T-cell (primary cell): ENCODE results near the gene KCTD17. TPM values are rescaled to one million over a fixed set of nuclear protein-coding genes. Genes with fewer than 3 reads are reported as not detected.

Experiments
- ATAC-seq, 4 experiments: fragments of 200-7000 bp in 3 of 4; fragments of 150-1000 bp in 1 of 4; cut with Tn5 transposase; replicated peaks in 1 of 4; 1 replicate in 3 of 4; 2 replicates in 1 of 4; pipeline ENCODE4 v1.10.0; 2021; ENCODE audit warnings: moderate library complexity in 3 of 4, mild to moderate bottlenecking in 2 of 4, moderate number of reproducible peaks in 1 of 4
- CTCF ChIA-PET, 2 donors: fragments of 300-600 bp; sonication (Branson Sonifier 250); formaldehyde crosslinking; loops; one replicate each; lab custom pipeline; 2022; ENCODE audit warnings: antibody characterized with exemption in 2 of 2; lab: Charles Lee
- POLR2A ChIA-PET, 2 donors: fragments of 300-600 bp; sonication (Branson Sonifier 250); formaldehyde crosslinking; loops; one replicate each; lab custom pipeline; 2022; ENCODE audit warnings: antibody characterized with exemption in 2 of 2; lab: Charles Lee
- DNase-seq, 35 experiments: peaks; one replicate each; pipeline versions ENCODE4 v3.0.0 to v3.0.0-alpha.2; 2013 to 2023
- H3K27ac ChIP-seq: one replicate; pipeline ENCODE4 v1.5.1; 2013; ENCODE audit warnings: low read length
- H3K27me3 ChIP-seq, 2 experiments: replicated peaks in 1 of 2; 1 replicate in 1 of 2; 2 replicates in 1 of 2; pipeline versions ENCODE4 v1.6.1 to v1.7.0; 2013; ENCODE audit warnings: low read length in 1 of 2, mixed read lengths in 1 of 2; ENCODE audit not compliant: control insufficient read depth in 2 of 2, insufficient read depth in 2 of 2; ENCODE audit errors: extremely low read depth in 1 of 2
- H3K36me3 ChIP-seq, 2 donors: 1 replicate in 1 of 2; 2 replicates in 1 of 2; pipeline versions ENCODE4 v1.6.1 to v1.7.0; 2013; ENCODE audit warnings: low read length in 1 of 2; ENCODE audit not compliant: control insufficient read depth in 2 of 2, insufficient read depth in 1 of 2; ENCODE audit errors: extremely low read depth in 1 of 2
- H3K4me1 ChIP-seq, 2 experiments: 1 replicate in 1 of 2; 2 replicates in 1 of 2; pipeline versions ENCODE4 v1.6.1 to v1.7.0; 2013; ENCODE audit warnings: low read length in 2 of 2, mixed read lengths in 1 of 2; ENCODE audit not compliant: insufficient read depth in 2 of 2, control insufficient read depth in 1 of 2; ENCODE audit errors: extremely low read depth in 1 of 2
- H3K4me3 ChIP-seq, 2 donors: 1 replicate in 1 of 2; 2 replicates in 1 of 2; pipeline versions ENCODE4 v1.5.1 to v1.7.0; 2013; ENCODE audit warnings: mild to moderate bottlenecking in 2 of 2, low read length in 1 of 2, moderate library complexity in 1 of 2; ENCODE audit not compliant: control insufficient read depth in 1 of 2; ENCODE audit errors: extremely low read depth in 1 of 2
- H3K9me3 ChIP-seq: 2 replicates; pipeline ENCODE4 v1.7.0; 2013
- H3K27ac Mint-ChIP-seq, 2 donors: one replicate each; pipeline ENCODE4 v1.8.0; 2020 to 2021; ENCODE audit warnings: mild to moderate bottlenecking in 2 of 2, mixed read lengths in 2 of 2
- H3K27me3 Mint-ChIP-seq, 2 donors: one replicate each; pipeline ENCODE4 v1.8.0; 2021 to 2022; ENCODE audit warnings: mixed read lengths in 2 of 2
- H3K36me3 Mint-ChIP-seq: one replicate; pipeline ENCODE4 v1.8.0; 2021; ENCODE audit warnings: mixed read lengths
- H3K4me1 Mint-ChIP-seq, 3 donors: one replicate each; pipeline ENCODE4 v1.8.0; 2020 to 2022; ENCODE audit warnings: mixed read lengths in 3 of 3, mild to moderate bottlenecking in 1 of 3
- H3K4me3 Mint-ChIP-seq, 3 donors: one replicate each; pipeline ENCODE4 v1.8.0; 2020 to 2022; ENCODE audit warnings: mild to moderate bottlenecking in 3 of 3, mixed read lengths in 3 of 3, moderate library complexity in 3 of 3
- H3K9me3 Mint-ChIP-seq, 3 donors: one replicate each; pipeline ENCODE4 v1.8.0; 2020 to 2022; ENCODE audit warnings: mixed read lengths in 3 of 3
- WGBS: methylation state at CpG from one replicate; pipeline ENCODE4 v1.1.5; 2013; ENCODE audit warnings: missing lambda C conversion rate; ENCODE audit not compliant: insufficient coverage; 5-methylcytosine and 5-hydroxymethylcytosine counted together
- total RNA-seq, 35 experiments: library from RNA in 6 of 35; stranded (reverse) in 6 of 35; fragments of 120-200 nt in 1 of 35; gene quantifications; one replicate each; pipeline versions ENCODE4 v1.2.1 to v1.2.4 and lab custom pipeline; 2013 to 2026

Gene KCTD17
- total RNA-seq, 5 donors from 2014 or later (not counting 1 experiment from before 2014, with no cell fraction given): 24.0 to 36.2 (median 35.1) TPM

DNA sequence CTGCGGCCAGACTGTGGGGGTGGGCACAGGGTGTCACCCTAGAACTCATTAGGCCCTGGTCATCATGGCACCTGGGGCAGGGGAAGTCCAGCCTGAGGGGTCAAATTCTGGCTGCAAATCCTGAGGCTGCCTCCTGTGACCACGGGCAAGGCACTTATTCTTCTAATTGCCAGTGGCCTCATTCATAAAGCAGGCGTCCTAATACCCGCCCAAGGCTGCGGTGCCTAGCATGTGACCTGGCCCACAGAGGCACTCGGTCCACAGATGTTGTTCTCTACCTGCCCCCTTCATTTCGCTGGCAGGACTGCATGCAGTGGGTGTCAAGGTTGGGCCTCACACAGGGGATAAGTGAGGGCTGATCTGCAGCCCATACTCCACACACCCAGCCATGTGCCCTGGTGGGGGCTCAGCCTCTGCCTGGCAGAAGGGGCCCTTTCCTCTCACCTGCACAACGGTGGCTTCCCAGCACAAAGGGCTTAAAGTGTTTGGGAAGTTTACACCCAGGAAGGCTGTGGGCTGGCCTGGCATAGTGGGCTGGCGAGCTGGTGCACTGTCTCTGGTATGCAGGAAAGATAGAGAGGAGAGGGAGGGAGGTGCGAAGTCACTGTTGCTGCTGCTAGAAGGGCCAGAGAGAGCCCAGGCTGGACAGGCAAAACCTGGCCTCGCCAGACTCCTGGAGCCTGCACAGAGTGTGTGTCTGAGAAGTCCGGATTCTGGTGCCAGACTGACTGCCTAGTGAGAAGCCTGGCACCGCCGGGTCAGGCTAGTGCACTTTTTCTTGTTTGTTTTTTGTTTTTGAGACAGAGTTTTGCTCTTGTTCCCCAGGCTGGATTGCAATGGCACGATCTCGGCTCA is 28.8 kb upstream of the KCTD17 start:
- Histone ChIP-seq H3K27ac (no peak overlapping the region), H3K36me3 (no peaks in the 10 kb centered on the region), H3K27me3 (peaks cover 0 to 23% of the 10 kb centered on the region in 2 experiments), H3K4me1 (peaks cover 0 to 27% of the 10 kb centered on the region in 2 experiments), H3K4me3 (no peak overlapping the region), H3K9me3 (no peaks in the 10 kb centered on the region)
- ChIA-PET CTCF (no interaction called here), POLR2A (no interaction called here)
- H3K4me1 Mint-ChIP-seq: peaks cover 0 to 16% (median 6%) of the 10 kb centered on the region in 3 donors
- H3K27me3 Mint-ChIP-seq: peaks cover 4 to 7% of the 10 kb centered on the region in 2 donors
- no peak overlapping the region for H3K4me3 Mint-ChIP-seq
- no peak for ATAC-seq
- no peak for DNase-seq
- 90% methylated on average over 11 of the region's 16 CpGs for WGBS
- H3K27ac Mint-ChIP-seq: no peak overlapping the region
- H3K36me3 Mint-ChIP-seq: no peaks in the 10 kb centered on the region
- H3K9me3 Mint-ChIP-seq: no peaks in the 10 kb centered on the region

DNA sequence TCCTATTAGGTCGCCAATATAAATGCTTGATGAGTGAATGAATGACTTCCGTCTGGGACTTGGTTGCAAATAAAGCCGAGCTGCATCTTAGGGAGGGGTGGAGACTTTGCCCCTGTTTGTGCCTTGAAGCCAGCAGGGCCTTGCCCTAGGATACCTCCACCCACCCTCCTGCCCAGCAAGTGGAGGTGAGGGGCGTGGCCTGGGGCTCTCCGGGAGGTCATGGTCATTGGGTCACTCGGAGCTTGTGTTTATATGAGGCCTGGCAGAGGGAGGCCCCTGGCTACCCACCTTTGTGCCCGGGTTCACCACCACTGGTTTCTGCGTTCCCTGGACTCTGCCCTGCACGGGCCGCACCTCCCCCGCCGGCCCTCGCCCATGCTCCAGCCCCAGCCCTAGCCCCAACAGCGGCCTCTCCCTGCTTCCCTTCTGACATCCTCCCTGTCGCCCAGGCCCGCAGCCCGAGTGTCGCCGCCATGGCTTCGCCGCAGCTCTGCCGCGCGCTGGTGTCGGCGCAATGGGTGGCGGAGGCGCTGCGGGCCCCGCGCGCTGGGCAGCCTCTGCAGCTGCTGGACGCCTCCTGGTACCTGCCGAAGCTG is 27.7 kb upstream of the KCTD17 start:
- Histone ChIP-seq H3K27me3 (peaks cover 0 to 19% of the 10 kb centered on the region in 2 experiments), H3K9me3 (no peaks in the 10 kb centered on the region), H3K4me1 (peaks cover 0 to 23% of the 10 kb centered on the region in 2 experiments), H3K4me3 (no peak overlapping the region), H3K27ac (no peak overlapping the region), H3K36me3 (no peaks in the 10 kb centered on the region)
- H3K4me3 Mint-ChIP-seq: no peak overlapping the region
- POLR2A ChIA-PET: no interaction called here
- no peak overlapping the region for H3K27ac Mint-ChIP-seq
- ATAC-seq: no peak
- WGBS: 99% methylated on average over 30 of the region's 34 CpGs
- peaks cover 4 to 7% of the 10 kb centered on the region in 2 donors for H3K27me3 Mint-ChIP-seq
- peaks cover 0 to 13% (median 4%) of the 10 kb centered on the region in 3 donors for H3K4me1 Mint-ChIP-seq
- CTCF ChIA-PET: interaction anchor here in 1 of 2 donors (0.7 kb wide), 1 partner anchor 17 kb away, joined by 3 read pairs; no protein-coding TSS in a partner anchor
- no peaks in the 10 kb centered on the region for H3K36me3 Mint-ChIP-seq
- DNase-seq: no peak
- no peaks in the 10 kb centered on the region for H3K9me3 Mint-ChIP-seq

DNA sequence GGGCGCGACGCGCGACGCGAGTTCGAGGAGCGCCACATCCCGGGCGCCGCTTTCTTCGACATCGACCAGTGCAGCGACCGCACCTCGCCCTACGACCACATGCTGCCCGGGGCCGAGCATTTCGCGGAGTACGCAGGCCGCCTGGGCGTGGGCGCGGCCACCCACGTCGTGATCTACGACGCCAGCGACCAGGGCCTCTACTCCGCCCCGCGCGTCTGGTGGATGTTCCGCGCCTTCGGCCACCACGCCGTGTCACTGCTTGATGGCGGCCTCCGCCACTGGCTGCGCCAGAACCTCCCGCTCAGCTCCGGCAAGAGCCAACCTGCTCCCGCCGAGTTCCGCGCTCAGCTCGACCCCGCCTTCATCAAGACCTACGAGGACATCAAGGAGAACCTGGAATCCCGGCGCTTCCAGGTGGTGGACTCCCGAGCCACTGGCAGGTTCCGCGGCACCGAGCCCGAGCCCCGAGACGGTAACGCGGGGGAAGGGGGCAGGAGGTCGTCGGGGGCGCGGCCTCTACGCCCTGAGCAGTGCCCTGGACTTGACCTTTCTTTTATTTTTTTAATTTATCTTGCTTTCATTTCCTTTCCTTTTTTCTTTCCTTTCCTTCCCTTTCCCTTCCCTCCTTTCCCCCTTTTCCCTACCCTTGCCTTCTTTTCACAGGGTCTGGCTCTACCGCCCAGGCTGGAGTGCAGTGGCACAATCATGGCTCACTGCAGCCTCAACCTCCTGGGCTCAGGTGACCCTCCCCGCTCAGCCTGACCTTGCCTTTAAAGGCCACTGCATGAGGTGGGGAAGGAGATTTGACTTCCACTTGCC is 27.0 kb upstream of the KCTD17 start:
- Histone ChIP-seq H3K27me3 (peaks cover 0 to 17% of the 10 kb centered on the region in 2 experiments), H3K9me3 (no peaks in the 10 kb centered on the region), H3K4me3 (no peak overlapping the region), H3K27ac (no peak overlapping the region), H3K36me3 (no peaks in the 10 kb centered on the region), H3K4me1 (peaks cover 0 to 19% of the 10 kb centered on the region in 2 experiments)
- Mint-ChIP-seq H3K27me3 (peaks cover 4 to 7% of the 10 kb centered on the region in 2 donors), H3K9me3 (no peaks in the 10 kb centered on the region), H3K27ac (no peak overlapping the region), H3K4me1 (peaks cover 0 to 13% (median 4%) of the 10 kb centered on the region in 3 donors), H3K36me3 (no peaks in the 10 kb centered on the region), H3K4me3 (no peak overlapping the region)
- WGBS: 97% methylated on average over 62 of the region's 71 CpGs
- DNase-seq (no peak), ATAC-seq (no peak)
- POLR2A ChIA-PET: no interaction called here
- CTCF ChIA-PET: interaction anchor here in 1 of 2 donors (0.6 kb wide), 1 partner anchor 93 kb away, joined by 3 read pairs; no protein-coding TSS in a partner anchor

GRCh38 chr22:37025500-37026070 is 26.0 kb upstream of the KCTD17 start:
- H3K4me3 Mint-ChIP-seq: no peak overlapping the region
- Histone ChIP-seq H3K36me3 (no peaks in the 10 kb centered on the region), H3K27me3 (peaks cover 0 to 13% of the 10 kb centered on the region in 2 experiments), H3K27ac (no peak overlapping the region), H3K4me3 (no peak overlapping the region), H3K9me3 (no peaks in the 10 kb centered on the region), H3K4me1 (peaks cover 0 to 11% of the 10 kb centered on the region in 2 experiments)
- H3K27me3 Mint-ChIP-seq: peaks cover 2 to 4% of the 10 kb centered on the region in 2 donors
- ATAC-seq (no peak), DNase-seq (no peak)
- peaks cover 0 to 5% (median 0%) of the 10 kb centered on the region in 3 donors for H3K4me1 Mint-ChIP-seq
- H3K36me3 Mint-ChIP-seq: no peaks in the 10 kb centered on the region
- 93% methylated on average over 9 of the region's 10 CpGs for WGBS
- no peaks in the 10 kb centered on the region for H3K9me3 Mint-ChIP-seq
- ChIA-PET CTCF (interaction anchor here in 1 of 2 donors (0.6 kb wide), 1 partner anchor 94 kb away, joined by 3 read pairs; no protein-coding TSS in a partner anchor), POLR2A (no interaction called here)
- no peak overlapping the region for H3K27ac Mint-ChIP-seq

GRCh38 chr22:37026325-37026724 is 25.2 kb upstream of the KCTD17 start:
- ATAC-seq (no peak), DNase-seq (no peak)
- peaks cover 2 to 4% of the 10 kb centered on the region in 2 donors for H3K27me3 Mint-ChIP-seq
- H3K27ac Mint-ChIP-seq: no peak overlapping the region
- no peaks in the 10 kb centered on the region for H3K9me3 Mint-ChIP-seq
- H3K4me1 Mint-ChIP-seq: peaks cover 0 to 5% (median 0%) of the 10 kb centered on the region in 3 donors
- Histone ChIP-seq H3K36me3 (no peaks in the 10 kb centered on the region), H3K4me1 (peaks cover 0 to 5% of the 10 kb centered on the region in 2 experiments), H3K9me3 (no peaks in the 10 kb centered on the region), H3K27ac (no peak overlapping the region), H3K27me3 (peaks cover 0 to 9% of the 10 kb centered on the region in 2 experiments), H3K4me3 (no peak overlapping the region)
- 90% methylated on average over 3 of the region's 5 CpGs for WGBS
- H3K36me3 Mint-ChIP-seq: no peaks in the 10 kb centered on the region
- ChIA-PET CTCF (no interaction called here), POLR2A (no interaction called here)
- H3K4me3 Mint-ChIP-seq: no peak overlapping the region
